Spinal cord (tissue), 10 donors: ENCODE data around the gene RPTOR. TPM values are rescaled to one million over a fixed set of nuclear protein-coding genes. Genes with fewer than 3 reads are reported as not detected.

Experiments used
- DNase-seq, 6 donors: peaks; one replicate each; pipeline versions ENCODE4 v3.0.0 to v3.0.0-alpha.2; 2013 to 2015; ENCODE audit warnings: low spot score in 6 of 6, low read depth in 4 of 6
- H3K27ac ChIP-seq: one replicate; pipeline ENCODE4 v1.5.1; 2013; ENCODE audit warnings: low read depth, low read length, control low read depth
- H3K27me3 ChIP-seq: one replicate; pipeline ENCODE4 v1.6.1; 2013; ENCODE audit warnings: low read length; ENCODE audit not compliant: control insufficient read depth, insufficient read depth
- H3K36me3 ChIP-seq: one replicate; pipeline ENCODE4 v1.6.1; 2013; ENCODE audit warnings: low read length; ENCODE audit not compliant: control insufficient read depth, insufficient read depth
- H3K4me1 ChIP-seq: one replicate; pipeline ENCODE4 v1.6.1; 2013; ENCODE audit warnings: low read length; ENCODE audit not compliant: control insufficient read depth, insufficient read depth
- H3K4me3 ChIP-seq: one replicate; pipeline ENCODE4 v1.5.1; 2013; ENCODE audit warnings: low read depth, low read length, control low read depth
- H3K9me3 ChIP-seq: one replicate; pipeline ENCODE4 v1.6.1; 2013; ENCODE audit warnings: low read length; ENCODE audit not compliant: control insufficient read depth, insufficient read depth
- WGBS: methylation state at CpG from one replicate; pipeline ENCODE4 v1.1.5; 2013; ENCODE audit warnings: missing lambda C conversion rate; ENCODE audit not compliant: insufficient coverage; 5-methylcytosine and 5-hydroxymethylcytosine counted together
- polyA plus RNA-seq, 2 donors: library from polyadenylated mRNA; unstranded; fragments of 120-200 nt; gene quantifications; one replicate each; pipeline ENCODE4 v1.2.1, GENCODE V29; 2013; ENCODE audit not compliant: insufficient read length in 2 of 2
- total RNA-seq, 2 donors: library from RNA; depleted of rRNA in 1 of 2; stranded (reverse); fragments of 120-200 nt in 1 of 2; fragments of >200 nt in 1 of 2; gene quantifications; one replicate each; pipeline versions ENCODE4 v1.2.3 to v1.2.4, GENCODE V29; 2013 to 2014
- donor health status: healthy.

The RPTOR gene
- total and polyA plus RNA-seq, 4 donors, result 17.1 to 27.2 (median 21.6) TPM

DNA sequence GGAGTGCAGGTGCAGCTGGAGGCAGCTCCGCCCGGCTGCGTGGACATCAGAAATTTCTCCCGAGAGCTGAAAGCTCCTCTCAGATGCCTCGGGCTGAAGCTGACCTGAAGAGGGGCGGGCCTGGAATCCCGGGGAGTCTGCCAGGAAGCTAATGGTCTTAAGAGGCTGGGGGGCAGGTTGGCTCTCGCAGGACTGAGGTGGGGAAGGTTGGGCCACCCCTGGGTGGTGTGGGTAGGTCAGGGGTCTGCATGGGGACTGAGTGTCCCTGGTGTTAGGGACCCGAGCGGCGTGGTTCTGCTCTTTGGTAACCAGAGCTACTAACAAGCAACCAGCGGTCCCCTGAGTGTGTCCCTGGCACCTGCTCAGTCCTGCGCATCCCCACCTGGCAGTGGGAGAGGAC, 450.5 kb downstream of the RPTOR start:
- H3K4me3 ChIP-seq, result no peak overlapping the region
- no peak overlapping the region for H3K27ac ChIP-seq
- WGBS, result 96% methylated on average over 13 of the region's 13 CpGs
- peaks cover 71% of the 10 kb centered on the region for H3K36me3 ChIP-seq
- DNase-seq, result no peak
- peaks cover 28% of the 10 kb centered on the region for H3K4me1 ChIP-seq
- no peaks in the 10 kb centered on the region for H3K27me3 ChIP-seq
- H3K9me3 ChIP-seq, result no peaks in the 10 kb centered on the region

DNA sequence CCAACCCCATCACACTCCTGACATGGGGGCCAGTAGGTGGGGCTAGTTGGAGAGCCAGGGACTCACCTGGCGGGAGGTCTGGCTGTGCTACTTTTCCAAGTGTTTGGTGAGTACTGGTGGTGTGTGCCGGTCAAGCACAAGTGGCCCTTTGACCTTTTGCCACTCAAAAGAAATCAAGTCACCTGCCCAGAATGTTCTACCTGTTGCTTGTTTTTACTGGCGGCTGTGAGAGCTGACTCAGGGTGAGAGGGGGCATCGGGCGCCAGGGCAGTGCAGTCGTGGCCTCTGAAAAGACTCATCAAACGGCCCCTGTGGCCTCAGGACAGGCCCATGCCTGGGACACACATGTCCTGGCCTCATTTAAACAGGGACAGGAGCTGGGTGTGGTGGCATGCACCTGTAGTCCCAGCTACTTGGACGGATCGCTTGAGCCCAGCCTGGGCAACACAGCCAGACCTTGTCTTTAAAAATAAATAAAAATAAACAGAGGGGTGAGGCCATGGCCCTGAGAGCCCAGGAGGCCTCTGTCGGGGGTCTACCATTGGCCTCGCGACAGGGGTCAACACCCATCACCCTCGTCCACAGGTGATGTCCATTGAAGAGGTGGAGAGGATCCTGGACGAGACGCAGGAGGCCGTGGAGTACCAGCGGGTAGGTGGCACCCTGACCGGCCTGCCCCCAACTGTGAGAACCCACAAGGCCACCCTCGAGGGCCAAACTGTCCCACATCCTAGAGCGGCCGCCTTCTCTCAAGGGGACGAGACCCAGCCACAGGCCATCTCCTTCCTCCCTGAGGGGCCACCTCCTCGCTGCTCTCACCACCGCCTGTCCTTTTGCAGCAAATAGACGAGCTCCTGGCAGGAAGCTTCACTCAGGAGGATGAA, 452.0 kb downstream of the RPTOR start:
- no peaks in the 10 kb centered on the region for H3K27me3 ChIP-seq
- WGBS, result 95% methylated on average over 21 of the region's 25 CpGs
- H3K27ac ChIP-seq, result no peak overlapping the region
- H3K4me1 ChIP-seq, result peaks cover 27% of the 10 kb centered on the region
- H3K4me3 ChIP-seq, result no peak overlapping the region
- peaks cover 85% of the 10 kb centered on the region for H3K36me3 ChIP-seq
- H3K9me3 ChIP-seq, result no peaks in the 10 kb centered on the region
- DNase-seq, result no peak

DNA sequence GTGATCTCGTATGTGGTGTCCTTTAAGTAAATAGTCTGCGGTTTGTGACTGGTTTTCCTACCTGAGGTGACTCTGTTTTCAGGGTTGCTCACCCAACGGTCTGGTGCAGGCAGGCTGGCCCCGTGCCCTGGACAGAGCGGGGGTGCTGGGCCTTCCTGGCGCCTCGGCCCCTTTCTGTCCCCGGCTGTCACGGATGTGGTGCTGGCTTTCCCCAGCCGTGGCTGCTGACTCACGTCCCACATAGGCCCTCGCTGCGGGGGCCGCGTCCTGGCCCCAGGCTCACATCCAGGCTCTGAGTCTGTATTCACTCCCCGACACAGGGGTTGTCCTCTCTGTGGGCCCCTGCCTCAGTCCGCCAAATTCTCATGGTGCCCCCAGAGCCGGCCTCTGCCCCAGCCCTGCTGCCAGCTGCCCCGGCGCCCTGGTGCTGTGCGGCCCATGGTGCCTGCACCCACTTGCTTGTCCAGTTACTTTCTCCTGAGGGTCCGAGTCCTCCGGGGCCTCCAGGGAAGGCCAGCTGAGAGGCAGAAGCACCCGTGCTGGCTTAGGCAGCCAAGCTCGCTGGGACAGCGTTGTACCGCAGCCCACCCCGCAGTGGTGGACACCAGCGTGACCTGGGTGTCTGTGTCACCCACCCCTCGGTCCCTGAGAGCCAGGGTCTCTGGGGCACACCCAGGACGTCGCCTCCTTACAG, 452.9 kb downstream of the RPTOR start:
- Histone ChIP-seq H3K9me3 (no peaks in the 10 kb centered on the region), H3K4me1 (peaks cover 31% of the 10 kb centered on the region), H3K36me3 (peaks cover 85% of the 10 kb centered on the region), H3K27ac (no peak overlapping the region), H3K27me3 (no peaks in the 10 kb centered on the region), H3K4me3 (no peak overlapping the region)
- DNase-seq, result no peak
- WGBS, result 93% methylated on average over 32 of the region's 32 CpGs

DNA sequence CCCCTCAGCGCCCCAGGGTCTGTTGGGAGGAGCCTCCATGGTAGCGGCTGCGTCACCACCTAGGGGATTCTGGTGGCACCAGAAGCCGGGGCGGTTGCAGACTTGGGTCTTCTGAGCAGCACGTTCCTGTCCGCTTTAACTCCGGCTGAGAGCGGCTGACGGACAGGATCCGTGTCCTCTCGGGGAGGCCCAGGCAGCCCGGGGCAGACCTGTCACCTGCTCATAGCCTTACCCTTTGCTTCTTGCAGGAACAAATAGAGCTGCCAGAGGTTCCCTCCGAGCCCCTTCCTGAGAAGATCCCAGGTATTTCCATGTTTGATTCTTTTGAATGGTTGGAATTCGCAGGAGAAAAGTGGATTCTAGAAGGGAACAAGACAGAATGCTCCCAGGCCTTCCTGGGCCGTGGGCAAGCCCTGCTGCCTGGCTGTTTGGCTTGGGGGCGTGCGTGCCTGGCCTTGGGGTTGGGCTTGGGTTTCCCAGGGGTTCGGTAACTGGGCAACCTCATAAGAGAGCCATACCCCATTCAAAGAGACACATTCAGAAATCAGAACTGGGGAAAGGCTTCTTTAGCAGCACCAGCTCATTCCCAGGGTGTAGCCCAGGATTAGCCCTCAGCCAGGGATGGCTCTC, 453.6 kb downstream of the RPTOR start:
- Histone ChIP-seq H3K9me3 (no peaks in the 10 kb centered on the region), H3K27me3 (peaks cover under 1% of the 10 kb centered on the region), H3K4me3 (no peak overlapping the region), H3K4me1 (peaks cover 29% of the 10 kb centered on the region), H3K36me3 (peaks cover 81% of the 10 kb centered on the region), H3K27ac (no peak overlapping the region)
- no peak for DNase-seq
- 93% methylated on average over 19 of the region's 19 CpGs for WGBS

DNA sequence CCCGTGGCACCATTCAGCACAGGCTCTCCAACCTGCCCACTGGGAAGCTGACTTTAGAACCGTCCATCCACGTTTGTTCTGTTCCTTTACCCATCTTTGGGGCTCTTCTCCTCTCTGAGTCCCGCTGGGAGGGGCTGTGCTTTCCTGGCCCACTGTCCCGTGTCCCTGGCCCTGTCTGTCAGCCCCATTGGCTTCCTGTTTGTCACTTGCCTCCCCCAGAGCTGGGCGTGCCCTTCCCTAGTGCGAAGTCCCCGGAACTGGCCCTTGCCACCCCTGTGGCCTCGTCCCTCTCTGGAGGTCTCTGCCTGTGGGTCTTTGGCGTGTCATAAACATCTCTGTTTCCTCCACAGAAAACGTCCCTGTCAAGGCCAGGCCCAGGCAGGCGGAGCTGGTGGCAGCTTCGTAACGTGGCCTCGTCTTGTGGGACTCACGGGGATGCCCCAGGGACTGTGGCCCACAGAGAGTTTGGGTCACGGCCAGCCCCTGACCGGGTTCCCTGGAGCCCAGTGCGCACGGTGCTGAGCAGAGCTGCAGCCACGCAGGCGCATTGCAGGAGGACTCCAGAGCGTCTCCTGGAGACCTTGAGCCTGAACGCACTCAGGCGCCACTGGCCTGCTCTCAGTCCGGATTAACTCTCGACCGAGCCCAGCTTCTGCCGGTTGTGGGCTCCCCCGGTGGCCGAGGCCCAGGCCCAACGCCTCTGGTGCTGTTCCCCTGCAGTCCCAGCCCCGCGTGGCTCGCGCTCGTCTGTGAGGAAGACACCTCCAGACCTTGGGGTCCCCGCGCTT, 454.3 kb downstream of the RPTOR start:
- no peak for DNase-seq
- Histone ChIP-seq H3K9me3 (no peaks in the 10 kb centered on the region), H3K4me1 (peaks cover 27% of the 10 kb centered on the region), H3K27ac (no peak overlapping the region), H3K4me3 (no peak overlapping the region), H3K27me3 (peaks cover 7% of the 10 kb centered on the region), H3K36me3 (peaks cover 74% of the 10 kb centered on the region)
- WGBS, result 78% methylated on average over 39 of the region's 39 CpGs

DNA sequence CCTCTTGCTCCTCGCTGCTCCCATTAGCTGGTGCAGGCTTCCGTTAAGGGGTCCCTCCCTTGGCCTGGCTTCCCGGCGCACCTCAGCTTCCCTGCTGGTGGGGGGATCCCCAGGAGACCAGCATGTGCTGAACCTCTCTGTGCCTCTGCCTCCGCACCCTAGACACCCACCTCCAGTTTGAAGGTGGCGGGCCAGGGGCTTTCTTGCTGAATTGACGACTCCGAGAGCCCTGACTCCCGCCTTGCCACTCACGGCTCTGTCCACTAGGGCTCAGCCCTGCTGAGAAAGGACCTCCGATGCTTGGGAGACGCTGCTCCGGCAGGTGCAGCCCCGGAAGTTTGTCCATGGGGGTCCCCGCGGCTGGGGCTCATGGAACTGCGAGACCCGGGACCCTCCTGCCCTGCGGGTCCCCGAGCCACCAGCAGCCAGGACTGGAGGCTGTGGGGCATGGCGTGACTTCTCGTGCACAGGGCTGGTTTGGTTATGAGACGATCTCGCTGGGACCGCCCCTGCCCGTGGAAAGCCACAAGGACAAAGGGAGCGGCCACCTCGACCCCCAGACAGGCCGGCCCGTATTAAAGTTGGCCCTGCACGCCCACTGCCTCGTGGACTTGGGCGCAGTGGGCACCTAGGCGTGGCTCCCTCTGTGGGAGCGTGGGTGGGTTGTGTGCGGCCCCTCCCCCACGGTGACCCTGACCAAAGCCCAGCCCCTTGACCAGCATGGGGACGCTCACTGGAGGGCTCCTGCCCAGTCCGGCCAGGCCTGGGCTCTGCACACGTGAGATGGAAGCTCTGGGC, 455.1 kb downstream of the RPTOR start:
- WGBS, result 92% methylated on average over 39 of the region's 40 CpGs
- Histone ChIP-seq H3K27ac (no peak overlapping the region), H3K36me3 (peaks cover 68% of the 10 kb centered on the region), H3K4me3 (no peak overlapping the region), H3K9me3 (no peaks in the 10 kb centered on the region), H3K4me1 (peaks cover 30% of the 10 kb centered on the region), H3K27me3 (peaks cover 12% of the 10 kb centered on the region)
- DNase-seq, result no peak

DNA sequence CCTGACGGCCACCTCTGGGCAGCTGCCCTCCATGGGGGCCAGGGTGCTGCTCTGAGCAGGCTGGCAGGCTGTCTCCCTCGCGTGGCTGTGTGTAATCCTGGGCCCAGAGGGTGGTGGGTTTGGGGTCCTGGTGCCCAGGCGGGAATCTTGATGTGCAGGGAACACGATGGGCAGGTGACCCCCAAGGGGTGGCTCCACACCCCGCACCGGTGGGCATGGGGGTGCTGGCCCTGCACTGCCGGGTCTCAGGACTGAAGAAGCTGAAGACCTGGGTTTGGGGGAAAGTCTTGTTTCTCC, 455.6 kb downstream of the RPTOR start:
- peaks cover 63% of the 10 kb centered on the region for H3K36me3 ChIP-seq
- H3K4me1 ChIP-seq, result peaks cover 31% of the 10 kb centered on the region
- no peak overlapping the region for H3K27ac ChIP-seq
- peaks cover 14% of the 10 kb centered on the region for H3K27me3 ChIP-seq
- no peak for DNase-seq
- 94% methylated on average over 8 of the region's 8 CpGs for WGBS
- H3K4me3 ChIP-seq, result no peak overlapping the region
- H3K9me3 ChIP-seq, result no peaks in the 10 kb centered on the region

DNA sequence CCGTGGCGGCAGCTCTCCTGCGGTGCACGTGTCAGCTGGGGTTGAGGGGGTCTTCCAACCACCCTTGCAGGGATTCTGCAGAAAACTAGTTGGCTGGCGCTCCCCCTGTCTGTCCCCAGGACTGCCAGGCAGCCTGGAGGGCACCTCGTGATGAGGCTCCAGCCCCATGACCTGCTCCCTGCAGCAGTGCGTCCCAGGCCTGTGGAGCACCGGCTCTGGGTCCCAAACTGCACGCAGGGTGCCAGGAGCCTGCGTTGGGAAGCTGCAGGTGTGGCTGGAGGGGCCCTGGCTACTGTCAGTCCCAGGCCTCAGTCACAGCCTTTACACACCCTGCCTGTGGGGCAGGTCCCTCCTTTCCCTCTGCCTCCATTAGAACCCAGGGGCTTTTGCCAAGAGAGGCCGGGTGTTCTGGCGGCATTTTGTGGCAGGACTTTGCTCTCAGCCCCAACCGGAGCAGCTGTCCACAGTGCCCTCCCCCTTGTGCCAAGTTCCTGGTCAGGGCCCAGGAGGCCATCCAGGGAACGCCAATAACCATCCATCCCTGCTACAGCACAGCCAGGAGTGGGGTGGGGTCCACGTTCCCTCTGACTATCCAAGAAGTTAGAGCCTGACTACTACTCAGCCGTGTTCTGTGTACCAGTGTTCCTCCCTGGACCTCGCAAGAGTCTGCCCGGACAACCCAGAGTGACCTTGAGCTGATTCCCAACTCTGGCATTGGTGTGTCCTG, 456.2 kb downstream of the RPTOR start:
- H3K36me3 ChIP-seq, result peaks cover 58% of the 10 kb centered on the region
- H3K9me3 ChIP-seq, result no peaks in the 10 kb centered on the region
- no peak overlapping the region for H3K27ac ChIP-seq
- peaks cover 31% of the 10 kb centered on the region for H3K4me1 ChIP-seq
- DNase-seq, result no peak
- WGBS, result 72% methylated on average over 18 of the region's 18 CpGs
- peaks cover 14% of the 10 kb centered on the region for H3K27me3 ChIP-seq
- H3K4me3 ChIP-seq, result no peak overlapping the region
